Subcutaneous adipose tissue (tissue), 4 donors: Measurements from ENCODE around the gene SPTLC2. TPM values are rescaled to one million over a fixed set of nuclear protein-coding genes. Genes with fewer than 3 reads are reported as not detected.

Experiments
- total RNA-seq, 4 donors: library from RNA; depleted of rRNA; stranded (reverse); fragments of >200 nt; gene quantifications; one replicate each; pipeline ENCODE4 v1.1.0, GENCODE V29; 2016
- TF ChIP-seq, protein P1 (sequence below): fragments of 450-650 bp; IDR thresholded peaks from one replicate; pipeline ENCODE4 v1.5.1; 2016; ENCODE audit warnings: low read depth, mild to moderate bottlenecking, control low read depth, antibody characterized with exemption, moderate library complexity

Gene SPTLC2
- total RNA-seq, 4 donors from 2014 or later, result 48.1 to 61.8 (median 56.3) TPM

DNA sequence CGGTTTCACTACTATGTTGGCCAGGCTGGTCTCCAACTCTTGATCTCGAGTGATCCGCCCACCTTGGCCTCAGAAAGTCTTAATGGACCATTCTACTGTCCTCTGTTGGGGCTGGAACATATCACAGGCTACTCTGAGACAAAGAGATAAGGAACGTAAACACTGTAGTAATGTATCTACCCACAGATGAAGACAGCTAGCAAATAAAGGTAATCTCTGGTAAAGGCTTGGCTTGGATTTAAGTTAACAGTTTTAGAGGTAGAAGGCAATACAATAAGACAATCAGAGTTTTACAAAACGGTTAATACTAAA is 73.2 kb downstream of the SPTLC2 start:
- TF ChIP-seq, protein P1, sequence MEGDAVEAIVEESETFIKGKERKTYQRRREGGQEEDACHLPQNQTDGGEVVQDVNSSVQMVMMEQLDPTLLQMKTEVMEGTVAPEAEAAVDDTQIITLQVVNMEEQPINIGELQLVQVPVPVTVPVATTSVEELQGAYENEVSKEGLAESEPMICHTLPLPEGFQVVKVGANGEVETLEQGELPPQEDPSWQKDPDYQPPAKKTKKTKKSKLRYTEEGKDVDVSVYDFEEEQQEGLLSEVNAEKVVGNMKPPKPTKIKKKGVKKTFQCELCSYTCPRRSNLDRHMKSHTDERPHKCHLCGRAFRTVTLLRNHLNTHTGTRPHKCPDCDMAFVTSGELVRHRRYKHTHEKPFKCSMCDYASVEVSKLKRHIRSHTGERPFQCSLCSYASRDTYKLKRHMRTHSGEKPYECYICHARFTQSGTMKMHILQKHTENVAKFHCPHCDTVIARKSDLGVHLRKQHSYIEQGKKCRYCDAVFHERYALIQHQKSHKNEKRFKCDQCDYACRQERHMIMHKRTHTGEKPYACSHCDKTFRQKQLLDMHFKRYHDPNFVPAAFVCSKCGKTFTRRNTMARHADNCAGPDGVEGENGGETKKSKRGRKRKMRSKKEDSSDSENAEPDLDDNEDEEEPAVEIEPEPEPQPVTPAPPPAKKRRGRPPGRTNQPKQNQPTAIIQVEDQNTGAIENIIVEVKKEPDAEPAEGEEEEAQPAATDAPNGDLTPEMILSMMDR, result no peak

DNA sequence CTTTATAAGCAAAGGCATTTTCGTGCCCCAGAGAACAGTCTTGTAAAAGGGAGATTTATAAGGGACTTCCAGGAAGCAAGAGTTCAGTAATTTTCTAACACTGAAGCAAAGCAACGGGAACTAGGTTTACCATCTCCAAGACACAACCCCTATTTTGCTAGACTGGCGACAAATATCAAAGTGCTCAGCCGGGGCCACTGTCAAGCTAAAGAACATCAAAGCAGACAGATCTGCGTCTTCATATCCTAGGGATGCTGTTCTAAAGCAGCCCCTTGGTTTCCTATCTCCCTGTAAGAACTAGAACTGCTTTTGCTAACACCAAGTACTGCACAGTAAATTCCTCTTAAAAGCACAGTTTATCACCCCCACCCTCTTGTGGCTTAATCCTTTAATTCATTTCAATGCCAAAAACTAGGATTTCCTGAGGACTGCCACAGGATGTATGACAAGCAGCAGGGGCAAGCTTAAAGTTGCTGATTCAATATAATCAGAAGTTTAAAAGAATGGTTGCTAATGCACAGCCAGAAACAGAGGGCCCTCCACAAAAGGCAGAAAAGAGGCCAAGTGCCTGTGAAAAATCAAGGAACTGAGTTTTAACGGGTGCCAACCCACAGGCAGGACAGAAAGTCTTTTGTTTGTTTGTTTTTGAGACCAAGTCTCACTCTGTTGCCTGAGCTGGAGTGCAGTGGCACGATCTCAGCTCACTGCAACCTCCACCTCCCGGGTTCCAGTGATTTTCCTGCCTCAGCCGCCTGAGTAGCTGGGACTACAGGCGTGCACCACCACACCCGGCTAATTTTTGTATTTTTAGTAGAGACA is 73.8 kb downstream of the SPTLC2 start:
- TF ChIP-seq, protein P1, result no peak

DNA sequence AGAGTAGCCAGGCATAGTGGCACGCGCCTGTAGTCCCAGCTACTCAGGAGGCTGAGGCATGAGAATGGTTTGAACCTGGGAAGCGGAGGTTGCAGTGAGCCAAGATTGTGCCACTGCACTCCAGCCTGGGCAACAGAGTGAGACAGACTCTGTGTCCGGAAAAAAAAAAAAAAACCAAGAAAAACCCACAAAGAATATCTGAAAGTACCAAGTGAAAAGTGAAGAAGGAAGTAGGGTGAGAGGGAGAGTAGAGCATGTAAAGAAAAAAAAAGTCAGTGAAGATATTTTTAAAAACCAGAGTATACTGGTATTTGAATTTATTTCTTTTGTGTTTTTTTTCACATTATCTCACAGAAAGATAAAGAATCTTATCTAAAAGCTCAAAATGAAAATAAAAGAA is 74.5 kb downstream of the SPTLC2 start:
- TF ChIP-seq, protein P1, result no peak

DNA sequence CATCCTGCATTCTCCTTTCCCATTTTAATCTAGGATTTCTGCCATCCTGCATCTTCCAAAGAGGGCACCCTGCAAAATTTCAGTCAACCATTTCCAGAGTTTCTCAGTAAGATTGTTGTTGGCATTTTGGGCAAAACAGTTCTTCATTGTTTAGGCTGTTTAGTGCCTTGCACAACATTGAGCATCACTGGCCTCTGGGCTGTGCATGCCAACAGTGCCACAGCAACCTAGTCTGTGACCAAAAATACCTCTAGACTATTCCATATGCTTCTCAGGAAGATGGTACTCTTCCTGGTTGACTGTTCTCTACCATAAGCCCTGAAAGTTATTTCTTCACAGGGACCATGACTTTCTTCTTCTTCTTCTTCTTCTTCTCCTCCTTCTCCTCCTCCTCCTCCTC is 85.4 kb downstream of the SPTLC2 start:
- TF ChIP-seq, protein P1, result no peak

DNA sequence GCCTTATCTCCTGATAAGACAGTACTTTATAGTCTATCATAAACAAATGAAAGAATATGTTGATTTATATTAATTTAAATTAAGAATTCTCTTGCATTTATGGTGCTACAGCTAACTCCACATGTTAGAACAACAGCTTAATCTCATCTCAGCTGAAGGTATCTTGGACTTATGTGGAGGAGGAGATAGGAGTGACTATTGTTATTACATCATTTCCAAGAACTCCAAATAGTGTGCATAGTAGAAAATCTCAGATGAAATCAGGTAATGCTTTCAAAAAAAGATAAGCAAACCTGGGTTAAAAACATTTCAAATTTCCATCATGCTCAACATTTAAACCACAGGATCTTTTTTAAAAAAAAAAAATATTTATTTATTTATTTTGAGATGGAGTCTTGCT is 86.5 kb downstream of the SPTLC2 start:
- TF ChIP-seq, protein P1, result no peak

DNA sequence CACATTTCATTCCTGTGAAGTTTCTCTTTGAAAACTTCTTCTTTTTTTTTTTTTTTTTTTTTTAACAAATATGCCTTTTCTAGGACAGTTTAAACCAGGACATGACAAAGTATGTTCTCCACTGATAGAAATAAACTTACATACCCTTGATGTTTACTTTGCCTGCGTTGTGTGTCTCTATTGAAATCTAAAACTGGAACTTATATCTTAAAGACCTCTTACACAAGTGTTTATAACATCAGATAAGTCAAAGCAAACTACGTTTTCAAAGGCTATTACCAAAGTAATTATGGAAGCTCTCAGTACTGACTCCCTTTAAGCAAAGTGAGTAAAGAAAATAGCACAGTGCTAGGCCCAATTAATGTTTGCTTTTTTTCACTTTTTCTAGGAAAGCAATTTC is 87.2 kb downstream of the SPTLC2 start:
- TF ChIP-seq, protein P1, result no peak

DNA sequence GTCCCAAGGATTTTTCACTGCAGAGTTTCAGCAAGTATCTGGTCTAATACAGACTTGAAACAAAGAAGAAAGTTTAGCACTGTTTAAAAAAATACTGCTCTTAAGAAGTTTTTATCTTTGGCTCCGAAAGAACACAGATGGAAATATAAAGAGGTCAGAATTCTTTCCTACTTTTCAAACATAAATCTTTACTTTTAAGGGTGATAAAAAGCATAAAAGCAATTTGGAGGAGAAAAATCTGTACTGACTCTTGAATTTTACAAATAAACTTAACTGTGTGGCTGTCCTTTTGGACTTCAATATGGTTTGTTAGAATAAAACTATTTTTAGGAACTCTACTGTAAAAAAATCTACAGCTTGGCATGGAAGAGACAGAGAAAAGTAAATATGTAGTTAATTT is 90.2 kb downstream of the SPTLC2 start:
- TF ChIP-seq, protein P1, result no peak
